Measurements from ENCODE around the gene MPZL2. TPM values are rescaled to one million over a fixed set of nuclear protein-coding genes. Genes with fewer than 3 reads are reported as not detected.

MPZL2 gene
- total RNA-seq, 1 experiment from 2014 or later: 0.26 TPM

GRCh38 chr11:118230088-118230487 is 34.0 kb downstream of the MPZL2 start:
- no peak overlapping the region for H2AK5ac ChIP-seq (ENCODE audit: insufficient read length, low read length)
- H4K20me1 ChIP-seq (ENCODE audit: control insufficient read depth, insufficient read depth, insufficient read length): no peaks in the 10 kb centered on the region
- no peaks in the 10 kb centered on the region for H3K9me3 ChIP-seq (ENCODE audit: control insufficient read depth, low read depth, low read length)
- no peaks in the 10 kb centered on the region for H3K4me1 ChIP-seq (ENCODE audit: insufficient read depth, low read length)
- Mint-ChIP-seq H3K9me3 (no peaks in the 10 kb centered on the region), H3K36me3 (ENCODE audit: insufficient read depth in 1 of 3, low read depth in 3 of 3) (no peaks in the 10 kb centered on the region), H3K27ac (no peak overlapping the region), H3K4me1 (no peaks in the 10 kb centered on the region), H3K27me3 (ENCODE audit: low read depth) (peaks cover 8% of the 10 kb centered on the region), H3K4me3 (no peak overlapping the region)
- H3K23ac ChIP-seq (ENCODE audit: insufficient read length, low read depth, low read length): no peak overlapping the region
- no peak overlapping the region for H3K18ac ChIP-seq (ENCODE audit: insufficient read length, low read depth, low read length)
- no peak for TF ChIP-seq CTCF (conservative IDR thresholded peaks at IDR 0.05)
- no peaks in the 10 kb centered on the region for H3K79me1 ChIP-seq (ENCODE audit: insufficient read depth, low read depth, low read length, poor library complexity, severe bottlenecking)
- no peak overlapping the region for H3K4me2 ChIP-seq (ENCODE audit: insufficient read depth, insufficient read length, low read length)
- no peaks in the 10 kb centered on the region for H3K79me2 ChIP-seq (ENCODE audit: insufficient read depth, low read length)
- no peak overlapping the region for H2BK5ac ChIP-seq (ENCODE audit: insufficient read length, low read length)
- H2AFZ ChIP-seq (ENCODE audit: low read length): no peak overlapping the region
- no CpG with 5 or more reads among the region's 3 CpGs for WGBS (ENCODE audit: extremely low coverage, insufficient read length, low lambda C conversion rate)
- no peak overlapping the region for H3K14ac ChIP-seq (ENCODE audit: insufficient read depth, low read length)
- H4K5ac ChIP-seq (ENCODE audit: insufficient read length, low read depth, low read length): no peak overlapping the region
- no peak overlapping the region for H2BK20ac ChIP-seq (ENCODE audit: low read depth, low read length, poor library complexity, severe bottlenecking)
- no peak overlapping the region for H4K8ac ChIP-seq (replicated peaks; ENCODE audit: insufficient read length, low read depth, low read length)
- H3K27ac ChIP-seq (ENCODE audit: insufficient read length, low read depth, low read length): no peak overlapping the region
- H3K23me2 ChIP-seq (ENCODE audit: insufficient read length, low read depth, low read length, poor library complexity, severe bottlenecking): no peaks in the 10 kb centered on the region
- no peaks in the 10 kb centered on the region for H3K27me3 ChIP-seq (ENCODE audit: insufficient read depth, low read length)
- no peak for DNase-seq
- no peak overlapping the region for H4K91ac ChIP-seq (ENCODE audit: insufficient read length, low read depth, low read length)
- H2BK120ac ChIP-seq (ENCODE audit: low read depth, low read length, poor library complexity, severe bottlenecking): no peak overlapping the region
- H3K56ac ChIP-seq (ENCODE audit: insufficient read length, low read depth, low read length): no peak overlapping the region
- no peak overlapping the region for H3K4ac ChIP-seq (ENCODE audit: low read depth, low read length)
- no peak overlapping the region for H3T11ph ChIP-seq (ENCODE audit: low read length)
- H2BK12ac ChIP-seq (ENCODE audit: insufficient read length, low read depth, low read length): no peak overlapping the region
- H3K9ac ChIP-seq (ENCODE audit: extremely low read depth, insufficient read length, low read length): no peak overlapping the region
- H2BK15ac ChIP-seq (ENCODE audit: low read depth, low read length): no peak overlapping the region

Data from H9 (cell line).